Neural progenitor cell (in vitro differentiated cells): ENCODE data around the gene CCM2.

Experiments used
- CTCF ChIP-seq: fragments of 200-600 bp; sonication (generic); IDR thresholded peaks from 2 replicates; pipeline ENCODE4 v1.5.1; 2017; ENCODE audit warnings: antibody characterized with exemption, mild to moderate bottlenecking
- EZH2 ChIP-seq: fragments of 200-600 bp; sonication (generic); IDR thresholded peaks from 2 replicates; pipeline ENCODE4 v1.6.1; 2017; ENCODE audit warnings: antibody characterized with exemption, mild to moderate bottlenecking, moderate library complexity

- TF ChIP-seq CTCF: no peak
- TF ChIP-seq EZH2: no peak
Measured at GRCh38 chr7:45068236-45069023, 68.4 kb downstream of the CCM2 start.
